ENCODE results near the gene C2CD2L. TPM values are rescaled to one million over a fixed set of nuclear protein-coding genes. Genes with fewer than 3 reads are reported as not detected.

Gene C2CD2L
- total RNA-seq, 4 donors from 2014 or later = 10.0 to 30.7 (median 18.7) TPM

- intact Hi-C loops (cut with DNase I; ENCODE audit: low total_unique reads) = loop anchor here (1.0 to 10.0 kb wide), 5 partner anchors 10 to 137 kb away; partner anchors contain the start of genes C2CD2L, CBL, HMBS and HYOU1
- Histone ChIP-seq H3K4me1 (peaks cover 25 to 26% of the 10 kb centered on the region in 2 donors), H3K27ac (peak within 1 kb of the TSS; percentile 85 to 91 (median 90)), H3K36me3 (peaks cover 0 to 32% of the 10 kb centered on the region in 2 donors), H3K9me3 (no peaks in the 10 kb centered on the region), H3K4me3 (peak within 1 kb of the TSS; percentile 84 to 97 (median 91)), H3K27me3 (no peaks in the 10 kb centered on the region)
- in situ Hi-C loops (cut with MboI; ENCODE audit: low sequenced_read_pairs in 4 of 4) = no loop called here
- TF ChIP-seq CTCF (IDR thresholded peaks at IDR 0.05 in 4 of 5, conservative IDR thresholded peaks at IDR 0.05 in 1 of 5) (peak in 1 of 5 experiments; percentile 26), POLR2A (IDR thresholded peaks at IDR 0.05) (peak; percentile 70 to 71)
- ATAC-seq = peak; percentile 95 to 96
- DNase-seq = peak; percentile 95 to 97
These were observed 39.5 kb upstream of the C2CD2L start, which contains the start of gene VPS11 for GRCh38 chr11:119067371-119068222. TSS of gene VPS11 (plus strand) at chr11:119067818. CDS start at chr11:119067824, 6 bp downstream.

- in situ Hi-C loops (cut with MboI; ENCODE audit: low sequenced_read_pairs in 4 of 4) = no loop called here
- H3K27me3 ChIP-seq = no peaks in the 10 kb centered on the region
- H3K36me3 ChIP-seq = peaks cover 12 to 99% of the 10 kb centered on the region in 2 donors
These were observed 29.3 kb upstream of the C2CD2L start for GRCh38 chr11:119077839-119078238.

GRCh38 chr11:119078675-119079420, 28.3 kb upstream of the C2CD2L start:
- intact Hi-C loops (cut with DNase I; ENCODE audit: low total_unique reads) (no loop called here), in situ Hi-C loops (cut with MboI; ENCODE audit: low sequenced_read_pairs in 4 of 4) (no loop called here)
- Histone ChIP-seq H3K27me3 (no peaks in the 10 kb centered on the region), H3K36me3 (peaks cover 12 to 89% of the 10 kb centered on the region in 2 donors), H3K9me3 (no peaks in the 10 kb centered on the region), H3K4me1 (no peaks in the 10 kb centered on the region), H3K27ac (no peak overlapping the region), H3K4me3 (no peak overlapping the region)
- ATAC-seq (no peak), DNase-seq (no peak)
- TF ChIP-seq POLR2A (IDR thresholded peaks at IDR 0.05) = no peak
- no peak for TF ChIP-seq CTCF (IDR thresholded peaks at IDR 0.05 in 4 of 5, conservative IDR thresholded peaks at IDR 0.05 in 1 of 5)

More at GRCh38 chr11:119077839-119078238, 29.3 kb upstream of the C2CD2L start:
- no peak for ATAC-seq
- intact Hi-C loops (cut with DNase I; ENCODE audit: low total_unique reads) = no loop called here
- Histone ChIP-seq H3K4me1 (no peaks in the 10 kb centered on the region), H3K27ac (no peak overlapping the region), H3K4me3 (no peak overlapping the region), H3K9me3 (no peaks in the 10 kb centered on the region)
- TF ChIP-seq CTCF (IDR thresholded peaks at IDR 0.05 in 4 of 5, conservative IDR thresholded peaks at IDR 0.05 in 1 of 5) = no peak
- TF ChIP-seq POLR2A (IDR thresholded peaks at IDR 0.05) = no peak
- no peak for DNase-seq

- TF ChIP-seq CTCF (IDR thresholded peaks at IDR 0.05 in 4 of 5, conservative IDR thresholded peaks at IDR 0.05 in 1 of 5) (no peak), POLR2A (IDR thresholded peaks at IDR 0.05) (no peak)
- intact Hi-C loops (cut with DNase I; ENCODE audit: low total_unique reads) (no loop called here), in situ Hi-C loops (cut with MboI; ENCODE audit: low sequenced_read_pairs in 4 of 4) (no loop called here)
- Histone ChIP-seq H3K27me3 (no peaks in the 10 kb centered on the region), H3K36me3 (peaks cover 12 to 60% of the 10 kb centered on the region in 2 donors), H3K9me3 (no peaks in the 10 kb centered on the region), H3K4me1 (peaks cover 15 to 17% of the 10 kb centered on the region in 2 donors), H3K27ac (no peak overlapping the region), H3K4me3 (no peak overlapping the region)
- ATAC-seq (no peak), DNase-seq (no peak)
These were observed 25.4 kb upstream of the C2CD2L start for GRCh38 chr11:119081682-119082260.
